Measurements from ENCODE around the gene PDZK1.

- TF ChIP-seq CTCF (IDR thresholded peaks at IDR 0.05): no peak
- no peak for TF ChIP-seq POLR2A (IDR thresholded peaks at IDR 0.05)
Measured at GRCh38 chr1:145706086-145706664, 993 bp downstream of the PDZK1 start.
